GM21825 (cell line): Measurements from ENCODE around the gene ENOX2.
"Not testable (repeated sequence)": the region's sequence is repeated elsewhere in the genome, so short reads cannot be mapped to it uniquely, and the experiment has no call there.

Experiments
- ATAC-seq: cut with Tn5 transposase; IDR thresholded peaks from one replicate; pipeline ENCODE4 v1.9.1; 2021; ENCODE audit warnings: mild to moderate bottlenecking, moderate library complexity; ENCODE audit not compliant: unreplicated experiment

ENOX2 gene, protein sequence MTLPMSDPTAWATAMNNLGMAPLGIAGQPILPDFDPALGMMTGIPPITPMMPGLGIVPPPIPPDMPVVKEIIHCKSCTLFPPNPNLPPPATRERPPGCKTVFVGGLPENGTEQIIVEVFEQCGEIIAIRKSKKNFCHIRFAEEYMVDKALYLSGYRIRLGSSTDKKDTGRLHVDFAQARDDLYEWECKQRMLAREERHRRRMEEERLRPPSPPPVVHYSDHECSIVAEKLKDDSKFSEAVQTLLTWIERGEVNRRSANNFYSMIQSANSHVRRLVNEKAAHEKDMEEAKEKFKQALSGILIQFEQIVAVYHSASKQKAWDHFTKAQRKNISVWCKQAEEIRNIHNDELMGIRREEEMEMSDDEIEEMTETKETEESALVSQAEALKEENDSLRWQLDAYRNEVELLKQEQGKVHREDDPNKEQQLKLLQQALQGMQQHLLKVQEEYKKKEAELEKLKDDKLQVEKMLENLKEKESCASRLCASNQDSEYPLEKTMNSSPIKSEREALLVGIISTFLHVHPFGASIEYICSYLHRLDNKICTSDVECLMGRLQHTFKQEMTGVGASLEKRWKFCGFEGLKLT

DNA sequence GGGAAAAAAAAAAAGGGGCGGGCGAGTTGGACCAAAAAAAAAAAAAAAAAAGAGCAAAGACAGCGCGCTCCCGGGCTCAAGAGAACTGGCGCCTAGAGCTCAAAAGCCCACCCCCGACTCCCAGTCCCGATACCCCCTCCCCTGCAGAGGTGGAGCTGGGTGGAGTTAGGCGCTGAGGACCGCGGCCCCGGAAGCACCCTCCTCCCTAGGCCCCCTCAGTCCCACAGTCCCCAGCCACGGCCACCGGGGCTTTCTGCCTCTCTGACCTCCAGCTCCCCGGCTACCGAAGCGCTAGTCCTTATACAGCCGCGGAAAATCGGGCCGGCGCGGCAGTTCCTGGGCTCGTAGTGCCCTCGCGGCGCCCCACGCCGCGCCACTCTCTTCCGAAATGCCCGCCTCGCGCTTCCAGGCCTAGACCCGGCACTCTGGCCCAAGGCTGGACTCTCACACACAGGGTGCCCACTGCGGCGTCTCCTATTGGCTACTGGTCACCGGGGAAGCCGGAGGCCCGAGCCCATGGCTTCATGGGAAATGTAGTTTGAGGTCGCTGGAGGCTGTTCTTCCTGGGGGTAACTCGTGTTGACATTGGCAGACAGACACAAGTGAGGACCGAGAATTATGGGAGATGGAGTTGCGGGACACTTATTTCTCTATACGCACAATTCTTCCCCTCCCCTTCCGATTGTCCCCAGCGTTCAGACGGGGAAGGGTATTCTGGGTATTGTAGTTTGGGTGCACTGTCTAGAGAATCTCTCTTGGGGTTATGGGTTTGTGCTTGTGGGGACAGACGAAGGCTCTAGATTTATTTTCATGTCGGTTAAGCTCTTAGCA lies at the start of gene ENOX2:
TSS of gene ENOX2 (minus strand) at position 427 of the 831 bp plus-strand sequence. CDS start 199,993 bp downstream, outside the sequence.
- peak; percentile 98 for ATAC-seq

- peak; percentile 88 for ATAC-seq
Observed at GRCh38 chrX:130952266-130953043, 49.4 kb upstream of the ENOX2 start.

GRCh38 chrX:130944230-130944629 lies 41.2 kb upstream of the ENOX2 start:
- ATAC-seq, result no peak

GRCh38 chrX:130937101-130937500 lies 34.1 kb upstream of the ENOX2 start:
- ATAC-seq, result no peak

GRCh38 chrX:130933358-130933757 lies 30.3 kb upstream of the ENOX2 start:
- ATAC-seq, result no peak

- not testable (repeated sequence) for ATAC-seq
Observed at GRCh38 chrX:130920405-130920804, 17.4 kb upstream of the ENOX2 start.

DNA sequence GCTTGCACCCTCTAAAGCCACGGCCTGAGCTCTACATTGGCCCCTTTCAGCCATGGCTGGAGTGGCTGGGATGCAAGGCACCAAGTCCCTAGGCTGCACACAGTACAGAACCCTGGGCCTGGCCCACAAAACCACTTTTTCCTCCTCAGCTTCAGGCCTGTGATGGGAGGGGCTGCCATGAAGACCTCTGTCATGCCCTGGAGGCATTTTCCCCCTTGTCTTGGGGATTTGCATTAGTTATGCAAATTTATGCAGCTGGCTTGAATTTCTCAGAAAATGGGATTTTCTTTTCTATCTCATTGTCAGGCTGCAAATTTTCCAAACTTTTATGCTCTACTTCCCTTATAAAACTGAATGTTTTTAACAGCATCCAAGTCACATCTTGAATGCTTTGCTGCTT lies 16.7 kb upstream of the ENOX2 start:
- ATAC-seq, result not testable (repeated sequence)

GRCh38 chrX:130918498-130918897 lies 15.5 kb upstream of the ENOX2 start:
- ATAC-seq, result not testable (repeated sequence)

DNA sequence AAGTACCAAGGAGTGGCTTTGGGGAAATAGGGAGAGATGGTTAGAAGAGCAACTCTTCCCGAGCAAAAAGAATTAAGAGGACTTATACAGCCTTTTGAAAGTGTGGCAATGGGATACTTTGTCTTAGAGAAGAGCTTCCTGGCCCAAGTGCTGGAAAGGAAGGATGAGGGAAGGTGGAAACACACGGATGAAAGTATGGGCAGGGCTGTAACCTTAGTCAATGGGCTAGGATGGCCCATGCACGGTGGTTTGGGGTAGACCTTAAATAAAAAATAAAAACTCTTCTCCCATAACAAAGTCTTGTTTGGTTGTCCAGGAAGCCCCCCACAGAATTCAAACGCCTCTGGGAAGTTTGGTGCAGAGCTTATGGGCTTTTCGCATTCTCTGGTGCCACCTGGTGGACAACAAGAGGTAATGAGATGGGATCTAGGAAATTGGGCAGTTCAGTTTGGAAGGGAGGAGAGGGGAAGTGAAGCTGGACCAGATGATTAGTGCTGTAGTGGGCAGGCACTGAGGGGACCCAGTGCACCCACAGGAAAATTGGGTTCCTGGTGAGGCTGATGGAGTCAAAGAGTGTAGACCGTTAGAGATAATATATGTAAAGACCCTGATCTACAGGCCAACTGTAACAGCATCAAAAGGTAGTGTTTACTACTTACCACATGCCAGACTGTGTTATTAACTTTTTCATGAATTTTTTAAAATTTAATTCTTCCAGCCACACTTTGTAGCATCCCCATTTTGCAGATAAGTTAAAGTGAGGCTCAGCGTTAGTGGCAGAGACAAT lies 13.8 kb upstream of the ENOX2 start:
- ATAC-seq, result peak; percentile 79

GRCh38 chrX:130915302-130915701 lies 12.3 kb upstream of the ENOX2 start:
- ATAC-seq, result no peak

DNA sequence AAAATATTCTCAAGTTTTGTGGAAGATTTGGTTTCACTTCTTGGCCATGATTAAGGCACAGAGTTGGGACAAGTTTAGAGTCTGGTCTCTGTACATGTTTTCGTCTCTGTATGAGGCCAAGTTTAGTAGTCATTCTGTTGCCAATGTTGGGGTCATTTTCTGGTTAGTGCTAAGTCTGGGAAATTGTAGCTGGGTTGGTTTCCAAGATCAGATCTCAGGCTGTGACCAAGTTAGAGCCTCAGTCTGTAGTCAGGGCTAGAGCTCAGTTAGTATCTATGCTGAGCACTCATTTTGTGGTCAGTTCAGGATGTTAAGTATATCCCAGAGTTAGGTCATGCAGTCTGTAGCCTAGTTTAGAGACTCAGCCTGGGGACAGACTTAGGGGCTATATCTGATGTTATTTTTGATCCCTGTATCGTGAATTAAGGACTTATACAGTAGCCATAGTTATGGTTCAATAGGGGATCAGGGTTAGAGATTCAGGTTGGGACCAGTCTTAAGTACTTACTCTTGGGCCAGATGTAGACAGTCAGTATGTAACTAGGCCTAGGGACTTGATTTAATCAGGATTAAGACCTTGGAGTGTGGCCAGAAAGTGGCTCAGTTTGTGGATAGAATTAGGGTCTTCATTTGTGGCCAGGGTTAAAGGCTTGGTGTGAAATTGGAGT lies 6.6 kb upstream of the ENOX2 start:
- no peak for ATAC-seq

DNA sequence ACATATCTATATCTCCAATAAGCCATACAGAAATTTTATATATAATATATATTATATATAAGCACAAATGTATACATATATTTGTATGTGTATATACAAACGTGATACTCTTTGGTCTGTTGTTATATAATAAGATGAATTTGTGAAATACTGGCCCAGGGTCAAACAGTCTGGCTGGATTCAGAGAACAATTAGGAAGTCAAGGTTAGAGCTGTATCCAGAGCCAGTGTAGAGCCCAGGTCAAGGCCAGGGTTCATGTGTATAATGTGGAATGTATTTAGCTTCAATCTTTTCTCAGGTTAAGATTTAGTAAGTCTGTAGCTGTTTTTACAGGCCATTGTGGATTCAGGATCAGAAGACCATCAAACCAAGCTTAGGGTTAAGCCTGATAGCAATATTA lies 3.8 kb upstream of the ENOX2 start:
- no peak for ATAC-seq

- no peak for ATAC-seq
Observed at GRCh38 chrX:130902446-130902782, 595 bp downstream of the ENOX2 start.

- no peak for ATAC-seq
Observed at GRCh38 chrX:130896802-130897501, 6.1 kb downstream of the ENOX2 start.

GRCh38 chrX:130896026-130896425 lies 7.0 kb downstream of the ENOX2 start:
- no peak for ATAC-seq

DNA sequence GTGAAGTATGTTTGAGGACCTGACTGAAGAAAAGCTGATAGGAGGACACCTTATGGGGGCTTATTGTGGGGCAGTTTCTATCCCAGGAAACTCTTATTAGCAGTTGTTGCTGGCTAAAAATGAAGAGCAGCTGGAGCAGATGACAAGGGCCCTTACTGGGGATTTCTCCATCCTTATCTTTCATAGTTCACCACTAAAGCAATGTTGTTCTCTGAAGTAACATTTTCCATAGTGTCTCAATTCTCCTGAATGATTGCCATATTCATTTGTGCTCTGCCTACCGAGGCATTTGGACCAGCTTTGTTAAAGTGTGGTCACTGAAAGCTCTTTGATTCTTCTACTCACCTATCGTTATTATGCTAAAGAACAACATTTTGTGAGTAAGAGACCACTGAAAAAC lies 7.7 kb downstream of the ENOX2 start:
- ATAC-seq, result no peak

DNA sequence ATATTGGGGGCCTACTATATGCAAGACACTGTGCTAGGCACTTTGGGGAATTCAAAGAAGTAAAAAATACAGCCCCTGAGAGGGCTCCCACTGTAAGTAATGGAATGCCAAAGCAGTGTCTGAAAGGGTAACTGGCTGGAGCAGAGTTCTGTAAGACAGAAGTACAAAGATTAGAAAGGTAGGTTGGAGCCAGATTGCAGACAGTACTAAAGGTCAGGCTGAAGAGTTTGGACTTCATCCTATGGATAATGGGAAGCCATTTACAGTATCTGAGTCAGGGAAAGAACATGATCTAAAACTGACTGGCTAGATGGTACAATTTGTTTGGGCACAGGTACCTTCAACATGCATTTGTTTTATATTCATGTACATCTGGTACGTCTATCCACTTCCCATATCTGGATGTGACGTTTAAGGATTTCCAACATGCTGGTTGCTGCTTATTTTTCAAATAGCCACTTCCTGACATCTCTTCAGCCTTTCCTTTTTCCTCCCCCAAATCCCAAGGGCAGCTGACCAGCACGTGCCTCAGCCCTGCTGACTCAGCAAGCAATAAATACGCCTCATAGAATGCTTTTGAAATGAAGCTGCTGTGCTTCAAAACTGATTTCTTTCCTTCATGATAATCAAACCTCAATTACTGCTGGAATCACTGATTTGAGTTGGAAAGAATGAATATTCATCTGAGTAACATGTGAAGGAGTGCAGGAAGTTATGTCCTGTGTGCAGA lies 9.5 kb downstream of the ENOX2 start:
- ATAC-seq, result no peak

GRCh38 chrX:130887376-130887775 lies 15.6 kb downstream of the ENOX2 start:
- no peak for ATAC-seq
